OCI-LY1 (cell line): ENCODE results near the gene MYH16.
"Not testable (repeated sequence)": the region's sequence is repeated elsewhere in the genome, so short reads cannot be mapped to it uniquely, and the experiment has no call there.

Experiments used
- H2AFZ ChIP-seq: fragments of 200-600 bp; sonication (generic), shearing (Covaris generic); 2 replicates; pipeline ENCODE4 v1.6.0; 2014; ENCODE audit warnings: antibody characterized with exemption, mild to moderate bottlenecking, low read length
- H3F3A ChIP-seq: fragments of 200-600 bp; sonication (generic), shearing (Covaris generic); 2 replicates; pipeline ENCODE4 v1.6.0; 2014; ENCODE audit warnings: mild to moderate bottlenecking, antibody characterized with exemption, low read length, moderate library complexity; ENCODE audit not compliant: insufficient read depth
- H3K27ac ChIP-seq: fragments of 200-600 bp; sonication (generic); 2 replicates; pipeline ENCODE4 v1.5.1; 2014; ENCODE audit warnings: low read length, mixed run types, mild to moderate bottlenecking, low read depth; ENCODE audit not compliant: poor library complexity, severe bottlenecking
- H3K27me3 ChIP-seq: fragments of 200-600 bp; sonication (generic); 2 replicates; pipeline ENCODE4 v1.6.0; 2014; ENCODE audit warnings: antibody characterized with exemption, mild to moderate bottlenecking, low read length, moderate library complexity; ENCODE audit not compliant: insufficient read depth
- H3K36me3 ChIP-seq: fragments of 200-600 bp; sonication (generic); 2 replicates; pipeline ENCODE4 v1.6.1; 2014; ENCODE audit warnings: mild to moderate bottlenecking, antibody characterized with exemption, low read length, moderate library complexity, mixed read lengths; ENCODE audit not compliant: insufficient read depth
- H3K4me1 ChIP-seq: fragments of 200-600 bp; sonication (generic); 2 replicates; pipeline ENCODE4 v1.5.1; 2014; ENCODE audit warnings: mild to moderate bottlenecking, low read length, moderate library complexity; ENCODE audit not compliant: insufficient read depth, severe bottlenecking
- H3K4me2 ChIP-seq: fragments of 200-600 bp; sonication (generic), shearing (Covaris generic); 2 replicates; pipeline ENCODE4 v1.6.1; 2014; ENCODE audit warnings: low read length
- H3K4me3 ChIP-seq: fragments of 200-600 bp; sonication (generic); 2 replicates; pipeline ENCODE4 v1.5.1; 2014; ENCODE audit warnings: low read length, low read depth, mild to moderate bottlenecking, mixed read lengths; ENCODE audit not compliant: poor library complexity, severe bottlenecking
- H3K79me2 ChIP-seq: fragments of 200-600 bp; shearing (Covaris generic); 2 replicates; pipeline ENCODE4 v1.6.1; 2016; ENCODE audit warnings: mixed run types, low read length, mixed read lengths; ENCODE audit not compliant: insufficient read depth
- H3K9ac ChIP-seq: fragments of 200-600 bp; sonication (generic), shearing (Covaris generic); 2 replicates; pipeline ENCODE4 v1.6.1; 2014; ENCODE audit warnings: mild to moderate bottlenecking, low read length, mixed read lengths
- H3K9me2 ChIP-seq: fragments of 200-600 bp; sonication (generic), shearing (Covaris generic); 2 replicates; pipeline ENCODE4 v1.6.1; 2014; ENCODE audit warnings: low read depth, mild to moderate bottlenecking, low read length, mixed read lengths
- H3K9me3 ChIP-seq: fragments of 200-600 bp; shearing (Covaris generic); 2 replicates; pipeline ENCODE4 v1.6.1; 2014; ENCODE audit warnings: low read length, mixed read lengths
- H4K20me1 ChIP-seq: fragments of 200-600 bp; sonication (generic), shearing (Covaris generic); 2 replicates; pipeline ENCODE4 v1.6.0; 2016; ENCODE audit warnings: mild to moderate bottlenecking, low read length; ENCODE audit not compliant: insufficient read depth
- EZH2 ChIP-seq: fragments of 200-600 bp; sonication (generic), shearing (Covaris generic); IDR thresholded peaks from 2 replicates; pipeline ENCODE4 v1.8.0; 2017; ENCODE audit warnings: borderline replicate concordance, mixed run types, mild to moderate bottlenecking, antibody characterized with exemption, low read length, moderate library complexity, mixed read lengths
- TF ChIP-seq, protein P1 (sequence below): fragments of 200-600 bp; sonication (generic), shearing (Covaris generic); IDR thresholded peaks from 2 replicates; pipeline ENCODE4 v1.5.1; 2017; ENCODE audit warnings: mild to moderate bottlenecking, antibody characterized with exemption, low read length, moderate library complexity, mixed read lengths

The MYH16 gene

DNA sequence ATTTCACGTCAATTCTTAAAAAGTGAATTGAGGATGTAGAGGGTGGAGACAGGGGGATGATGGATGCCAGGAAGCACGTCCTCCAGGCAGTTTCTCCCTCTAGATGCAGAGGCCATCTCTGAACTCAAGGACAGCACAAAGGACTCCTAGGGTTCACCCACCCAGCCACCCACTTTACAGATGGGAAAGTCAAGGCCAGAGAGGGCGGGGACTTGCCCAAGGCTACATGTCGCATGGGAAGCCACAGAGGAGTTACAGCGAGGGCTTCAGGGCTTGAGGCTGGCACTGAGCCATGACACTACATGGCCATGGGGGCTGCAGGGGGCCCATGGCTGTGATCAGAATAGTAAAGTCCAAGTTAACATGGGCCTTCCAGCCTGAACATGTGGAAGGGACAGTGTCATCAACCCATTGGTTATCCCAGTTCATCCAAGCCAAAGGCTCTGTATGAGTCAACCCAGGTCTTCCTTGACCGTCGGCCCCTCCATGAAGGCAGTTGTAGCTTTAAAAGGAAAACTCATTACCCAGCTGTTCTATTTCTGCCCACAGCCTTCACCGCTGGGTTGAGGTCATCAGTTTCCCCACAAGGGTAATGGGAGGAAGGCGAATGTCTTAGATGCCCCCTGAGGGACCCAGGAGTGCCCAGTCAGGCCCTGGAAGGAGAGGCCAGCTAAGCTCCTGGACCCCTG is 40.4 kb upstream of the MYH16 start:
- Histone ChIP-seq H2AFZ (no peak overlapping the region), H4K20me1 (no peaks in the 10 kb centered on the region), H3K36me3 (no peaks in the 10 kb centered on the region), H3K27me3 (no peaks in the 10 kb centered on the region; the same call in 1 of the 2 replicates), H3K4me1 (no peaks in the 10 kb centered on the region), H3K4me2 (no peak overlapping the region), H3K9ac (no peak overlapping the region), H3F3A (no peaks in the 10 kb centered on the region), H3K9me2 (no peaks in the 10 kb centered on the region), H3K79me2 (no peaks in the 10 kb centered on the region), H3K4me3 (no peak overlapping the region), H3K9me3 (no peaks in the 10 kb centered on the region), H3K27ac (no peak overlapping the region)
- TF ChIP-seq EZH2 = no peak
- TF ChIP-seq, protein P1, sequence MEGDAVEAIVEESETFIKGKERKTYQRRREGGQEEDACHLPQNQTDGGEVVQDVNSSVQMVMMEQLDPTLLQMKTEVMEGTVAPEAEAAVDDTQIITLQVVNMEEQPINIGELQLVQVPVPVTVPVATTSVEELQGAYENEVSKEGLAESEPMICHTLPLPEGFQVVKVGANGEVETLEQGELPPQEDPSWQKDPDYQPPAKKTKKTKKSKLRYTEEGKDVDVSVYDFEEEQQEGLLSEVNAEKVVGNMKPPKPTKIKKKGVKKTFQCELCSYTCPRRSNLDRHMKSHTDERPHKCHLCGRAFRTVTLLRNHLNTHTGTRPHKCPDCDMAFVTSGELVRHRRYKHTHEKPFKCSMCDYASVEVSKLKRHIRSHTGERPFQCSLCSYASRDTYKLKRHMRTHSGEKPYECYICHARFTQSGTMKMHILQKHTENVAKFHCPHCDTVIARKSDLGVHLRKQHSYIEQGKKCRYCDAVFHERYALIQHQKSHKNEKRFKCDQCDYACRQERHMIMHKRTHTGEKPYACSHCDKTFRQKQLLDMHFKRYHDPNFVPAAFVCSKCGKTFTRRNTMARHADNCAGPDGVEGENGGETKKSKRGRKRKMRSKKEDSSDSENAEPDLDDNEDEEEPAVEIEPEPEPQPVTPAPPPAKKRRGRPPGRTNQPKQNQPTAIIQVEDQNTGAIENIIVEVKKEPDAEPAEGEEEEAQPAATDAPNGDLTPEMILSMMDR = no peak

DNA sequence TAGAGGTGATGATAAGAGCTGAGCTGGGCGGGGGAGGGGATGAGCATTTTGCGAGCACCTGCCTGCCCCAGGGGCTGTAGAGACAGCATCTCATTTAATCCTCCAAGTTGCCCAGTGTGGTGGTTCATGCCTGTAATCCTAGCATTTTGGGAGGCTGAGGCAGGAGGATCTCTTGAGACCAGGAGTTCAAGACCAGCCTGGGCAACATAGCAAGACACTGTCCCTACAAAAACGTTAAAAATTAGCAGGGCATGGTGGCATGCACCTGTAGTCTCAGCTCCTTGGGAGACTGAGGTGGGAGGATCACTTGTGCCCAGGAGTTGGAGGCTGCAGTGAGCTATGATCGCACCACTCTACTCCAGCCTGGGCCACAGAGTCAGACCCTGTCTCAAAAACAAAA is 39.7 kb upstream of the MYH16 start:
- H3K27me3 ChIP-seq, H3K9me2 ChIP-seq, H3K4me3 ChIP-seq, H4K20me1 ChIP-seq, H3K79me2 ChIP-seq, H3K27ac ChIP-seq, H3K4me2 ChIP-seq, H3K9ac ChIP-seq, H3K4me1 ChIP-seq, H2AFZ ChIP-seq, H3K36me3 ChIP-seq, H3F3A ChIP-seq, H3K9me3 ChIP-seq: not testable (repeated sequence)

DNA sequence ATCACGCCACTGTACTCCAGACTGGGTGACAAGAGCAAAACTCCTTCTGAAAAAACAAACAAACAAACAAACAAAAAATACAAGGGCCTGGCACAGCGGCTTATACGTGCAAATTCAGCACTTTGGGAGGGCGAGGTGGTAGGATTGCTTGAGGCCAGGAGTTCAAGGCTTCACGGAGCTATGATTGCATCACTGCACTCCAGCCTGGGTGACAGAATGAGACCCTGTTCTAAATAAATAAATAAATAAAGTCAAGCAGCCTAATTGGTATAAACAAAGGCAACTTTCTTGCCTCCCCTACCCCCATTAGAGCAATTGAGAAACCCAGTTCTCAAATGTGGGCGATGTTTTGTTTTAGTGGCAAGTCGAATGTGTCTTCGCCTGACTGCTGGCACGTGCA is 38.5 kb upstream of the MYH16 start:
- H3K27ac ChIP-seq = no peak overlapping the region
- no peaks in the 10 kb centered on the region; the same call in 1 of the 2 replicates for H3K27me3 ChIP-seq
- H3K4me1 ChIP-seq = no peaks in the 10 kb centered on the region
- no peaks in the 10 kb centered on the region for H3K9me2 ChIP-seq
- H4K20me1 ChIP-seq = no peaks in the 10 kb centered on the region
- H3K4me3 ChIP-seq = no peak overlapping the region
- no peaks in the 10 kb centered on the region for H3K36me3 ChIP-seq
- H3K9me3 ChIP-seq = no peaks in the 10 kb centered on the region
- no peak for TF ChIP-seq EZH2
- TF ChIP-seq, protein P1 = no peak
- H3F3A ChIP-seq = no peaks in the 10 kb centered on the region
- no peak overlapping the region for H2AFZ ChIP-seq
- H3K9ac ChIP-seq = no peak overlapping the region
- no peaks in the 10 kb centered on the region for H3K79me2 ChIP-seq
- H3K4me2 ChIP-seq = no peak overlapping the region

- Histone ChIP-seq H4K20me1 (no peaks in the 10 kb centered on the region), H3K9ac (no peak overlapping the region), H3F3A (no peaks in the 10 kb centered on the region), H3K9me3 (no peaks in the 10 kb centered on the region), H2AFZ (no peak overlapping the region), H3K79me2 (no peaks in the 10 kb centered on the region), H3K27me3 (no peaks in the 10 kb centered on the region; the same call in 1 of the 2 replicates), H3K27ac (no peak overlapping the region), H3K4me3 (no peak overlapping the region), H3K36me3 (no peaks in the 10 kb centered on the region), H3K4me2 (no peak overlapping the region), H3K9me2 (no peaks in the 10 kb centered on the region), H3K4me1 (no peaks in the 10 kb centered on the region)
- no peak for TF ChIP-seq EZH2
- TF ChIP-seq, protein P1 = no peak
These were observed 36.7 kb upstream of the MYH16 start for GRCh38 chr7:99235925-99236324.

GRCh38 chr7:99237876-99238275 is 34.8 kb upstream of the MYH16 start:
- H3K79me2 ChIP-seq, H3F3A ChIP-seq, H3K27me3 ChIP-seq, H3K27ac ChIP-seq, H4K20me1 ChIP-seq, H3K4me3 ChIP-seq, H3K9ac ChIP-seq, H3K36me3 ChIP-seq, H3K9me3 ChIP-seq, H2AFZ ChIP-seq, H3K4me1 ChIP-seq, H3K4me2 ChIP-seq, H3K9me2 ChIP-seq: not testable (repeated sequence)
